Ishikawa (cell line): ENCODE measurements around the gene CASP2.

Experiments used
- CEBPB ChIP-seq: IDR thresholded peaks from 2 replicates; pipeline ENCODE4 v1.6.1; 2012
- CREB1 ChIP-seq: IDR thresholded peaks from 2 replicates; pipeline ENCODE4 v1.6.1; 2012; ENCODE audit warnings: low read depth
- EGR1 ChIP-seq: IDR thresholded peaks from 2 replicates; pipeline ENCODE4 v1.6.1; 2012
- EP300 ChIP-seq: IDR thresholded peaks from 2 replicates; pipeline ENCODE4 v1.6.1; 2012; ENCODE audit warnings: borderline replicate concordance
- FOXM1 ChIP-seq: IDR thresholded peaks from 2 replicates; pipeline ENCODE4 v1.6.1; 2012; ENCODE audit warnings: low read depth, borderline replicate concordance
- NFIC ChIP-seq: IDR thresholded peaks from 2 replicates; pipeline ENCODE4 v1.6.1; 2012
- RAD21 ChIP-seq: IDR thresholded peaks from 2 replicates; pipeline ENCODE4 v1.6.1; 2012; ENCODE audit warnings: low read depth
- TAF1 ChIP-seq: IDR thresholded peaks from 2 replicates; pipeline ENCODE4 v1.6.1; 2012; ENCODE audit warnings: low read depth, mild to moderate bottlenecking
- TCF12 ChIP-seq: IDR thresholded peaks from 2 replicates; pipeline ENCODE4 v1.6.1; 2012; ENCODE audit warnings: low read depth
- TEAD4 ChIP-seq: IDR thresholded peaks from 2 replicates; pipeline ENCODE4 v1.6.1; 2012
- YY1 ChIP-seq: IDR thresholded peaks from 2 replicates; pipeline ENCODE4 v1.6.1; 2012; ENCODE audit warnings: low read depth
- ZBTB7A ChIP-seq: IDR thresholded peaks from 2 replicates; pipeline ENCODE4 v1.6.1; 2012; ENCODE audit warnings: low read depth
- TF ChIP-seq, protein P1 (sequence below): IDR thresholded peaks from 2 replicates; pipeline ENCODE4 v1.6.1; 2012; ENCODE audit warnings: low read depth, mild to moderate bottlenecking
- TF ChIP-seq, protein P2 (sequence below): IDR thresholded peaks from 2 replicates; pipeline ENCODE4 v1.6.1; 2012
- TF ChIP-seq, protein P3 (sequence below): IDR thresholded peaks from 2 replicates; pipeline ENCODE4 v1.6.1; 2012

The CASP2 gene

DNA sequence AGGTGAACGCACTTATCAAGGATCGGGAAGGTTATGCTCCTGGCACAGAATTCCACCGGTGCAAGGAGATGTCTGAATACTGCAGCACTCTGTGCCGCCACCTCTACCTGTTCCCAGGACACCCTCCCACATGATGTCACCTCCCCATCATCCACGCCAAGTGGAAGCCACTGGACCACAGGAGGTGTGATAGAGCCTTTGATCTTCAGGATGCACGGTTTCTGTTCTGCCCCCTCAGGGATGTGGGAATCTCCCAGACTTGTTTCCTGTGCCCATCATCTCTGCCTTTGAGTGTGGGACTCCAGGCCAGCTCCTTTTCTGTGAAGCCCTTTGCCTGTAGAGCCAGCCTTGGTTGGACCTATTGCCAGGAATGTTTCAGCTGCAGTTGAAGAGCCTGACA lies 16.8 kb downstream of the CASP2 start:
- TF ChIP-seq YY1: no peak
- TF ChIP-seq TEAD4: no peak
- TF ChIP-seq NFIC: no peak

DNA sequence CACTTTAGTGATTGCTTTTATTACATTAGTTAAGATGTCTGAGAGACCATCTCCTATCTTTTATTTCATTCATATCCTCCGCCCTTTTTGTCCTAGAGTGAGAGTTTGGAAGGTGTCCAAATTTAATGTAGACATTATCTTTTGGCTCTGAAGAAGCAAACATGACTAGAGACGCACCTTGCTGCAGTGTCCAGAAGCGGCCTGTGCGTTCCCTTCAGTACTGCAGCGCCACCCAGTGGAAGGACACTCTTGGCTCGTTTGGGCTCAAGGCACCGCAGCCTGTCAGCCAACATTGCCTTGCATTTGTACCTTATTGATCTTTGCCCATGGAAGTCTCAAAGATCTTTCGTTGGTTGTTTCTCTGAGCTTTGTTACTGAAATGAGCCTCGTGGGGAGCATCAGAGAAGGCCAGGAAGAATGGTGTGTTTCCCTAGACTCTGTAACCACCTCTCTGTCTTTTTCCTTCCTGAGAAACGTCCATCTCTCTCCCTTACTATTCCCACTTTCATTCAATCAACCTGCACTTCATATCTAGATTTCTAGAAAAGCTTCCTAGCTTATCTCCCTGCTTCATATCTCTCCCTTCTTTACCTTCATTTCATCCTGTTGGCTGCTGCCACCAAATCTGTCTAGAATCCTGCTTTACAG lies 17.4 kb downstream of the CASP2 start:
- TF ChIP-seq, protein P1, sequence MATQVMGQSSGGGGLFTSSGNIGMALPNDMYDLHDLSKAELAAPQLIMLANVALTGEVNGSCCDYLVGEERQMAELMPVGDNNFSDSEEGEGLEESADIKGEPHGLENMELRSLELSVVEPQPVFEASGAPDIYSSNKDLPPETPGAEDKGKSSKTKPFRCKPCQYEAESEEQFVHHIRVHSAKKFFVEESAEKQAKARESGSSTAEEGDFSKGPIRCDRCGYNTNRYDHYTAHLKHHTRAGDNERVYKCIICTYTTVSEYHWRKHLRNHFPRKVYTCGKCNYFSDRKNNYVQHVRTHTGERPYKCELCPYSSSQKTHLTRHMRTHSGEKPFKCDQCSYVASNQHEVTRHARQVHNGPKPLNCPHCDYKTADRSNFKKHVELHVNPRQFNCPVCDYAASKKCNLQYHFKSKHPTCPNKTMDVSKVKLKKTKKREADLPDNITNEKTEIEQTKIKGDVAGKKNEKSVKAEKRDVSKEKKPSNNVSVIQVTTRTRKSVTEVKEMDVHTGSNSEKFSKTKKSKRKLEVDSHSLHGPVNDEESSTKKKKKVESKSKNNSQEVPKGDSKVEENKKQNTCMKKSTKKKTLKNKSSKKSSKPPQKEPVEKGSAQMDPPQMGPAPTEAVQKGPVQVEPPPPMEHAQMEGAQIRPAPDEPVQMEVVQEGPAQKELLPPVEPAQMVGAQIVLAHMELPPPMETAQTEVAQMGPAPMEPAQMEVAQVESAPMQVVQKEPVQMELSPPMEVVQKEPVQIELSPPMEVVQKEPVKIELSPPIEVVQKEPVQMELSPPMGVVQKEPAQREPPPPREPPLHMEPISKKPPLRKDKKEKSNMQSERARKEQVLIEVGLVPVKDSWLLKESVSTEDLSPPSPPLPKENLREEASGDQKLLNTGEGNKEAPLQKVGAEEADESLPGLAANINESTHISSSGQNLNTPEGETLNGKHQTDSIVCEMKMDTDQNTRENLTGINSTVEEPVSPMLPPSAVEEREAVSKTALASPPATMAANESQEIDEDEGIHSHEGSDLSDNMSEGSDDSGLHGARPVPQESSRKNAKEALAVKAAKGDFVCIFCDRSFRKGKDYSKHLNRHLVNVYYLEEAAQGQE: no peak
- no peak for TF ChIP-seq TAF1
- no peak for TF ChIP-seq EP300
- TF ChIP-seq, protein P2, sequence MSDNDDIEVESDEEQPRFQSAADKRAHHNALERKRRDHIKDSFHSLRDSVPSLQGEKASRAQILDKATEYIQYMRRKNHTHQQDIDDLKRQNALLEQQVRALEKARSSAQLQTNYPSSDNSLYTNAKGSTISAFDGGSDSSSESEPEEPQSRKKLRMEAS: no peak
- peak; percentile 76 for TF ChIP-seq RAD21
- TF ChIP-seq EGR1: no peak
- TF ChIP-seq CEBPB: no peak

DNA sequence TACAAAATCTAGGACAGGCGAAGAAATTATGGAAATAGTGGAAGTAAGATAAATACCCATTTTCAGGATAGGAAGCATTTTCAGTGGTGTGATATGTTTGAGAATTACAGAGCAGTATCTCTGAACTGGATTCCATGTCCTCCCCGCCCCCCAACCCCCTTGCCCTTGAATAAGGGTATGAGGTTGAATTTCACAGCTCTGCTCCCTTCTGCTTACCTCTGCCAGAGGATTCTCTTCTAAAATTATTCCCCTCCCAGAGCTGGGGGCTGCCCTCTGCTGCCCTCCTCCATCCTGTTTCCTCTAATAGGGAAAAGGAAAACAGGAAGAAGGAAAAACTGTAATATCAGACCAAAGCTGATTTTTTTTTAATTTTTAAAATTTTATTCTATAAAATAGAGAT lies 20.5 kb downstream of the CASP2 start:
- no peak for TF ChIP-seq NFIC
- TF ChIP-seq CREB1: no peak
- TF ChIP-seq ZBTB7A: no peak
- no peak for TF ChIP-seq CEBPB
- TF ChIP-seq YY1: no peak
- no peak for TF ChIP-seq TAF1
- TF ChIP-seq FOXM1: no peak
- TF ChIP-seq EP300: no peak
- TF ChIP-seq TCF12: no peak
- TF ChIP-seq TEAD4: no peak
- no peak for TF ChIP-seq RAD21

DNA sequence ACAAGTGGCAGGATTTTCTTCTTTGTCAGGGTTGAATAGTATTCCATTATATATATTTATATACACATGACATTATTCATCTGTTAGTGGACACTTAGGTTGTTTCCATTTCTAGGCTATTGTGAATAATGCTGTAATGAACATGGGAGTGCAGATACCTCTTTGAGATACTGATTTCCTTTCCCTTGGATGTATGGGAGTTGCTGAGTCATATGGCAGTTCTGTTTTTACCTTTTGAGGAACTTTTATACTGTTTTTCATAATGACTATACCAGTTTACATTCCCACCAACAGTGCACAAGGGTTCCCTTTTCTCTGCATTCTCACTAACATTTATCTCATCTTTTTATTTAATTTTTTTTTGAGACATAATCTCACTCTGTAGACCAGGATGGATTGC lies 26.0 kb downstream of the CASP2 start:
- TF ChIP-seq, protein P3, sequence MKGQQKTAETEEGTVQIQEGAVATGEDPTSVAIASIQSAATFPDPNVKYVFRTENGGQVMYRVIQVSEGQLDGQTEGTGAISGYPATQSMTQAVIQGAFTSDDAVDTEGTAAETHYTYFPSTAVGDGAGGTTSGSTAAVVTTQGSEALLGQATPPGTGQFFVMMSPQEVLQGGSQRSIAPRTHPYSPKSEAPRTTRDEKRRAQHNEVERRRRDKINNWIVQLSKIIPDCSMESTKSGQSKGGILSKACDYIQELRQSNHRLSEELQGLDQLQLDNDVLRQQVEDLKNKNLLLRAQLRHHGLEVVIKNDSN: no peak
- TF ChIP-seq NFIC (no peak), TCF12 (no peak), RAD21 (no peak), TAF1 (no peak), EGR1 (no peak), YY1 (no peak), CREB1 (no peak), TEAD4 (no peak), EP300 (no peak), CEBPB (no peak), ZBTB7A (no peak)
- TF ChIP-seq, protein P1: no peak
- TF ChIP-seq, protein P2: no peak

DNA sequence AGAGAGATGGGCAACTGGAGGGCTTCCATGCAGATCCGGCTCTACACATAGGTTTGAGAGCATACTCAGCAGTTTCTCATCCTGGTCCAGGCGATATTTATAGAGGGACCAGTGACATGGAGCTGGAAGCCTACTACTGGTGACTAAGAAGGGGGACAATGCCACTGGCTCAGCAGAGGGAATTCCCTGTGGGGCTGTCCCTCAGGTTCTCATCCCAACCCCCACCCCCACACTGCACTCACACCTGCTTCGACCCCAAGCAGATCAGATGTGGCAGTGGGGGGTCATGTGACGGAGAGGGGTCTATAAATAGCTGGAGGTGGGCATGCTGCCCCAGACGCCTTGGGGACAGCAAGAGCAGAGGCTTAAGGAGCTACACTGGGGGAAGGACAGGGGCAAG lies 27.6 kb downstream of the CASP2 start, which contains the start of gene CLCN1:
Gene CLCN1 (plus strand): TSS at position 336 of the 400 bp plus-strand sequence. CDS start 102 bp downstream, outside the sequence.
- TF ChIP-seq, protein P1: no peak
- TF ChIP-seq RAD21 (no peak), CEBPB (no peak), YY1 (no peak), EP300 (no peak), TAF1 (no peak), TEAD4 (no peak), ZBTB7A (no peak)

DNA sequence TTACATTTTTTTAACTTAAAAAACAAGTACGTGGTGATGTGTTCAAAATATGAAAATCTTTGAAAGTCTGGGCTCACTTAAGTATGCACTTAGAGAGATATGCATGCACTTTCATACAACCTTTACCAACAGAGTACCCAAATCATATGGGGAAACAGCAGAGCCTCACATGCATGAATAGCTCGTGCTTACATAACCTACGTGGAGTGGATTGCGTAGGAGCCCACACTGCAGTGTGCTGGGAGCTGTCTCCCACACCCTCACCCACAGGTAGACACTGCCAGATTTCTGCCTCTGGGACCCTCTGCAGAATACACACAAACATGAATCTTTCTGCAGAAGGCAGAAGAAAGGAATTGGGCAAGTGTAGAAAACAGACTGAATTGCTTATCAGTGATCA lies 28.3 kb downstream of the CASP2 start:
- TF ChIP-seq, protein P2: no peak
- TF ChIP-seq ZBTB7A: no peak
- no peak for TF ChIP-seq FOXM1
- no peak for TF ChIP-seq EP300
